ENCODE results near the gene STK38.

DNA sequence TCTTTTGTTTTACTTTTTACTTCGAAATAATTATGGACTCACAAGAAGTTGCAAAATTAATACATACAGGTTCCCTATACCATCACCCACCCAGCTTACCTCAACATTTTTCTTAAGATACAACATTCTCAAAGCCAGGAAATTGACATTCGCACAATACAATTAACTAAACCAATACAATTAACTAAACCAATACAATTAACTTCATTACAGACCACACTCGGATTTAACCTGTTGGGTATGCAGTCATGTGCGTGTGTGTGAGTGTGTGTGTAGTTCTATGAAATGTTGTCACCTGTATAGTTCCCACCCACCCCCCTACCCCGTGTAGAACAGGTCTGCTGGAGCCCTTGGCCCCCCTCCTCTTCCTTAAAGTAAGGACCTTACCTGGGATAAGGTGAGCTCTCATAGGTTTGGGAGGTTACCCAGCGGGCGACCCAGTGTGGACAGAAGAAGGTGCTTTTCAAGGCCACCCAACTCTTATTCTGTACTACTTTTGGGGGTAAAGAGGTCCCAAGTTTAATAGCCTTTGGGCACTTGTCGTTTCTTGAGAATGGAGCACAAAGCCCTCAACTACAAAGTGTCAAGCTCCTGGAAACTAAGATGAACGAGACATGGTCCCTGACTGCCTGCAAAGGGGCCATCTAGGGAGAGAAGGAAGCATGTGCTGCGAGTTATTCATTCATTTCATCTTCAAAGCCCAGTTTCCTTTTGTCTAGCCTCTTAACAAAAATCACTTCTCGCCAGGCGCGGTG lies 544 bp upstream of the STK38 start:
- TF ChIP-seq, protein P1, sequence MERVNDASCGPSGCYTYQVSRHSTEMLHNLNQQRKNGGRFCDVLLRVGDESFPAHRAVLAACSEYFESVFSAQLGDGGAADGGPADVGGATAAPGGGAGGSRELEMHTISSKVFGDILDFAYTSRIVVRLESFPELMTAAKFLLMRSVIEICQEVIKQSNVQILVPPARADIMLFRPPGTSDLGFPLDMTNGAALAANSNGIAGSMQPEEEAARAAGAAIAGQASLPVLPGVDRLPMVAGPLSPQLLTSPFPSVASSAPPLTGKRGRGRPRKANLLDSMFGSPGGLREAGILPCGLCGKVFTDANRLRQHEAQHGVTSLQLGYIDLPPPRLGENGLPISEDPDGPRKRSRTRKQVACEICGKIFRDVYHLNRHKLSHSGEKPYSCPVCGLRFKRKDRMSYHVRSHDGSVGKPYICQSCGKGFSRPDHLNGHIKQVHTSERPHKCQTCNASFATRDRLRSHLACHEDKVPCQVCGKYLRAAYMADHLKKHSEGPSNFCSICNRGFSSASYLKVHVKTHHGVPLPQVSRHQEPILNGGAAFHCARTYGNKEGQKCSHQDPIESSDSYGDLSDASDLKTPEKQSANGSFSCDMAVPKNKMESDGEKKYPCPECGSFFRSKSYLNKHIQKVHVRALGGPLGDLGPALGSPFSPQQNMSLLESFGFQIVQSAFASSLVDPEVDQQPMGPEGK (CRISPR knock-in tag; IDR thresholded peaks at IDR 0.05; ENCODE audit: borderline replicate concordance), result no peak
- TF ChIP-seq, protein P2, sequence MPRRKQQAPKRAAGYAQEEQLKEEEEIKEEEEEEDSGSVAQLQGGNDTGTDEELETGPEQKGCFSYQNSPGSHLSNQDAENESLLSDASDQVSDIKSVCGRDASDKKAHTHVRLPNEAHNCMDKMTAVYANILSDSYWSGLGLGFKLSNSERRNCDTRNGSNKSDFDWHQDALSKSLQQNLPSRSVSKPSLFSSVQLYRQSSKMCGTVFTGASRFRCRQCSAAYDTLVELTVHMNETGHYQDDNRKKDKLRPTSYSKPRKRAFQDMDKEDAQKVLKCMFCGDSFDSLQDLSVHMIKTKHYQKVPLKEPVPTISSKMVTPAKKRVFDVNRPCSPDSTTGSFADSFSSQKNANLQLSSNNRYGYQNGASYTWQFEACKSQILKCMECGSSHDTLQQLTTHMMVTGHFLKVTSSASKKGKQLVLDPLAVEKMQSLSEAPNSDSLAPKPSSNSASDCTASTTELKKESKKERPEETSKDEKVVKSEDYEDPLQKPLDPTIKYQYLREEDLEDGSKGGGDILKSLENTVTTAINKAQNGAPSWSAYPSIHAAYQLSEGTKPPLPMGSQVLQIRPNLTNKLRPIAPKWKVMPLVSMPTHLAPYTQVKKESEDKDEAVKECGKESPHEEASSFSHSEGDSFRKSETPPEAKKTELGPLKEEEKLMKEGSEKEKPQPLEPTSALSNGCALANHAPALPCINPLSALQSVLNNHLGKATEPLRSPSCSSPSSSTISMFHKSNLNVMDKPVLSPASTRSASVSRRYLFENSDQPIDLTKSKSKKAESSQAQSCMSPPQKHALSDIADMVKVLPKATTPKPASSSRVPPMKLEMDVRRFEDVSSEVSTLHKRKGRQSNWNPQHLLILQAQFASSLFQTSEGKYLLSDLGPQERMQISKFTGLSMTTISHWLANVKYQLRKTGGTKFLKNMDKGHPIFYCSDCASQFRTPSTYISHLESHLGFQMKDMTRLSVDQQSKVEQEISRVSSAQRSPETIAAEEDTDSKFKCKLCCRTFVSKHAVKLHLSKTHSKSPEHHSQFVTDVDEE (CRISPR knock-in tag; IDR thresholded peaks at IDR 0.05), result no peak
- no peak for TF ChIP-seq GLIS3 (CRISPR knock-in tag; IDR thresholded peaks at IDR 0.05)
- TF ChIP-seq ZFP30 (CRISPR knock-in tag; IDR thresholded peaks at IDR 0.05), result no peak
- no peak for TF ChIP-seq ZFP3 (CRISPR knock-in tag; IDR thresholded peaks at IDR 0.05)
- TF ChIP-seq, protein P3, sequence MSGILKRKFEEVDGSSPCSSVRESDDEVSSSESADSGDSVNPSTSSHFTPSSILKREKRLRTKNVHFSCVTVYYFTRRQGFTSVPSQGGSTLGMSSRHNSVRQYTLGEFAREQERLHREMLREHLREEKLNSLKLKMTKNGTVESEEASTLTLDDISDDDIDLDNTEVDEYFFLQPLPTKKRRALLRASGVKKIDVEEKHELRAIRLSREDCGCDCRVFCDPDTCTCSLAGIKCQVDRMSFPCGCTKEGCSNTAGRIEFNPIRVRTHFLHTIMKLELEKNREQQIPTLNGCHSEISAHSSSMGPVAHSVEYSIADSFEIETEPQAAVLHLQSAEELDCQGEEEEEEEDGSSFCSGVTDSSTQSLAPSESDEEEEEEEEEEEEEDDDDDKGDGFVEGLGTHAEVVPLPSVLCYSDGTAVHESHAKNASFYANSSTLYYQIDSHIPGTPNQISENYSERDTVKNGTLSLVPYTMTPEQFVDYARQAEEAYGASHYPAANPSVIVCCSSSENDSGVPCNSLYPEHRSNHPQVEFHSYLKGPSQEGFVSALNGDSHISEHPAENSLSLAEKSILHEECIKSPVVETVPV (CRISPR knock-in tag; IDR thresholded peaks at IDR 0.05), result no peak
- no peak for TF ChIP-seq ISL1 (CRISPR knock-in tag; IDR thresholded peaks at IDR 0.05)
- no peak for TF ChIP-seq OSR1 (CRISPR knock-in tag; IDR thresholded peaks at IDR 0.05)
- no peak for TF ChIP-seq TOX (CRISPR knock-in tag; IDR thresholded peaks at IDR 0.05; ENCODE audit: borderline replicate concordance)
- TF ChIP-seq, protein P4, sequence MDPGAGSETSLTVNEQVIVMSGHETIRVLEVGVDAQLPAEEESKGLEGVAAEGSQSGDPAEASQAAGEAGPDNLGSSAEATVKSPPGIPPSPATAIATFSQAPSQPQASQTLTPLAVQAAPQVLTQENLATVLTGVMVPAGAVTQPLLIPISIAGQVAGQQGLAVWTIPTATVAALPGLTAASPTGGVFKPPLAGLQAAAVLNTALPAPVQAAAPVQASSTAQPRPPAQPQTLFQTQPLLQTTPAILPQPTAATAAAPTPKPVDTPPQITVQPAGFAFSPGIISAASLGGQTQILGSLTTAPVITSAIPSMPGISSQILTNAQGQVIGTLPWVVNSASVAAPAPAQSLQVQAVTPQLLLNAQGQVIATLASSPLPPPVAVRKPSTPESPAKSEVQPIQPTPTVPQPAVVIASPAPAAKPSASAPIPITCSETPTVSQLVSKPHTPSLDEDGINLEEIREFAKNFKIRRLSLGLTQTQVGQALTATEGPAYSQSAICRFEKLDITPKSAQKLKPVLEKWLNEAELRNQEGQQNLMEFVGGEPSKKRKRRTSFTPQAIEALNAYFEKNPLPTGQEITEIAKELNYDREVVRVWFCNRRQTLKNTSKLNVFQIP (CRISPR knock-in tag; IDR thresholded peaks at IDR 0.05; ENCODE audit: borderline replicate concordance, low read depth), result no peak
- TF ChIP-seq ZC3H10 (CRISPR knock-in tag; IDR thresholded peaks at IDR 0.05), result no peak
- TF ChIP-seq ESRRG (CRISPR knock-in tag; IDR thresholded peaks at IDR 0.05), result no peak
- no peak for TF ChIP-seq ARNTL (CRISPR knock-in tag; IDR thresholded peaks at IDR 0.05; ENCODE audit: borderline replicate concordance, low read depth)
- TF ChIP-seq RARB (CRISPR knock-in tag; IDR thresholded peaks at IDR 0.05), result no peak
